RWPE2 (cell line): ENCODE results near the gene CCDC184.

Experiments used
- ATAC-seq: fragments of 200-7000 bp; cut with Tn5 transposase; 3 replicates; pipeline ENCODE4 v1.9.1; 2021; ENCODE audit warnings: low read depth
- DNase-seq: peaks from one replicate; pipeline ENCODE4 v3.0.0-alpha.2; 2020; ENCODE audit warnings: low spot score
- H3K27ac ChIP-seq: fragments of 450-650 bp; 2 replicates; pipeline ENCODE4 v1.5.1; 2017; ENCODE audit warnings: mild to moderate bottlenecking; ENCODE audit not compliant: poor library complexity, severe bottlenecking
- H3K27me3 ChIP-seq: fragments of 250-450 bp; sonication (Bioruptor Pico); 2 replicates; pipeline ENCODE4 v1.5.1; 2021; ENCODE audit warnings: mild to moderate bottlenecking, moderate library complexity; ENCODE audit not compliant: insufficient read depth, poor library complexity, severe bottlenecking
- H3K36me3 ChIP-seq: fragments of 250-450 bp; sonication (Bioruptor Pico); 2 replicates; pipeline ENCODE4 v1.5.1; 2020; ENCODE audit warnings: low read depth, mild to moderate bottlenecking, moderate library complexity
- H3K4me1 ChIP-seq: fragments of 250-450 bp; sonication (Bioruptor Pico); 2 replicates; pipeline ENCODE4 v1.5.1; 2021; ENCODE audit warnings: mild to moderate bottlenecking, moderate library complexity; ENCODE audit not compliant: insufficient read depth, poor library complexity, severe bottlenecking
- H3K4me3 ChIP-seq: fragments of 250-450 bp; sonication (Bioruptor Pico); 2 replicates; pipeline ENCODE4 v1.5.1; 2021; ENCODE audit warnings: mild to moderate bottlenecking, moderate library complexity; ENCODE audit not compliant: severe bottlenecking
- H3K9me3 ChIP-seq: fragments of 250-450 bp; sonication (Bioruptor Pico); 2 replicates; pipeline ENCODE4 v1.5.1; 2021; ENCODE audit warnings: mild to moderate bottlenecking, moderate library complexity; ENCODE audit not compliant: severe bottlenecking
- TF ChIP-seq, protein P1 (sequence below): fragments of 450-650 bp; IDR thresholded peaks from one replicate; pipeline ENCODE4 v1.5.1; 2017; ENCODE audit warnings: mild to moderate bottlenecking, moderate library complexity; ENCODE audit not compliant: poor library complexity, severe bottlenecking

Gene CCDC184

GRCh38 chr12:48169011-48169410 lies 14.4 kb upstream of the CCDC184 start:
- ATAC-seq = no peak
- TF ChIP-seq, protein P1, sequence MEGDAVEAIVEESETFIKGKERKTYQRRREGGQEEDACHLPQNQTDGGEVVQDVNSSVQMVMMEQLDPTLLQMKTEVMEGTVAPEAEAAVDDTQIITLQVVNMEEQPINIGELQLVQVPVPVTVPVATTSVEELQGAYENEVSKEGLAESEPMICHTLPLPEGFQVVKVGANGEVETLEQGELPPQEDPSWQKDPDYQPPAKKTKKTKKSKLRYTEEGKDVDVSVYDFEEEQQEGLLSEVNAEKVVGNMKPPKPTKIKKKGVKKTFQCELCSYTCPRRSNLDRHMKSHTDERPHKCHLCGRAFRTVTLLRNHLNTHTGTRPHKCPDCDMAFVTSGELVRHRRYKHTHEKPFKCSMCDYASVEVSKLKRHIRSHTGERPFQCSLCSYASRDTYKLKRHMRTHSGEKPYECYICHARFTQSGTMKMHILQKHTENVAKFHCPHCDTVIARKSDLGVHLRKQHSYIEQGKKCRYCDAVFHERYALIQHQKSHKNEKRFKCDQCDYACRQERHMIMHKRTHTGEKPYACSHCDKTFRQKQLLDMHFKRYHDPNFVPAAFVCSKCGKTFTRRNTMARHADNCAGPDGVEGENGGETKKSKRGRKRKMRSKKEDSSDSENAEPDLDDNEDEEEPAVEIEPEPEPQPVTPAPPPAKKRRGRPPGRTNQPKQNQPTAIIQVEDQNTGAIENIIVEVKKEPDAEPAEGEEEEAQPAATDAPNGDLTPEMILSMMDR = no peak
- Histone ChIP-seq H3K27ac (no peak overlapping the region), H3K36me3 (no peaks in the 10 kb centered on the region), H3K9me3 (no peaks in the 10 kb centered on the region), H3K4me3 (no peak overlapping the region), H3K4me1 (no peaks in the 10 kb centered on the region), H3K27me3 (no peaks in the 10 kb centered on the region)
- DNase-seq = no peak

DNA sequence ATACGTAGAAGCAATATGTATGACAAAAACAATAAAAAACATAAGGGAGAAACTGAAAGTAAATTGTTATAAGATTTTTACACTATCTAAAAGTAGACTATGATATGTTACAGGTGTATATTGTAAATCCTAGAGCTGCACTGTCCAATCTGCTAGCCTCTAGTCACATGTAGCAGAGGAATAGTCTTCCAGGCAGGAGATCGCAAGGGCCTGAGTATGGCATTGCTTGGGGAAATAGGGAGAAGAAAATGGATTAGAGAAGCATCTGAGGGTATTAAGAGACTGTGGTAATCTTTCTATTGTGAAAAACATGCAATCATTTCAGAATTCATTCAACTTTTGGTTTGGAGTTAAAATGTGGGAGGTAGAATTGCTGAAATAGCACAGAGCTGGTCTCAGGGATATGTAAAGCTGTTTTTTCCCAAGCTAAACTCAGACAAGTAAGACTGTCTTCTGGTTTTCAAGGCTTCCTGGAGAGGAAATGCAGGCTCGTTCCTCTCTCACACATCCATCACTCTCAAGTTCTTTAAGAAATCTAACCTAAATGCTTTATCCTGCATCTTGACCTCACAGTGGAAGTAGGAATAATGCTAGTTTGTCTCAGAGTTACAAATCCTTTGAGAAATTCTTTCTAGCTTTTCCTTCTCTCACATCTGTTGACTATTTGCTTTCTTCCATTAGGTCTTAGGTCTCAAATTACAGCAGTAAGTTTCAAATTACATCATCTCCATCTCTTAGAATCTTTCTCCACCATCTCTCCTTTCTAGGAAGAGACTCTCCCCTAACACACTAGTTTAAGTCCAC lies 7.6 kb upstream of the CCDC184 start:
- TF ChIP-seq, protein P1 = no peak
- Histone ChIP-seq H3K36me3 (no peaks in the 10 kb centered on the region), H3K4me1 (no peaks in the 10 kb centered on the region), H3K27ac (no peak overlapping the region), H3K4me3 (no peak overlapping the region), H3K9me3 (no peaks in the 10 kb centered on the region), H3K27me3 (peaks cover 17% of the 10 kb centered on the region)
- ATAC-seq (no peak), DNase-seq (no peak)

GRCh38 chr12:48176417-48176751 lies 7.1 kb upstream of the CCDC184 start:
- TF ChIP-seq, protein P1 = no peak
- Histone ChIP-seq H3K27me3 (peaks cover 22% of the 10 kb centered on the region), H3K4me3 (no peak overlapping the region), H3K27ac (no peak overlapping the region), H3K4me1 (no peaks in the 10 kb centered on the region), H3K36me3 (no peaks in the 10 kb centered on the region), H3K9me3 (no peaks in the 10 kb centered on the region)
- DNase-seq (no peak), ATAC-seq (no peak)

GRCh38 chr12:48177982-48178381 lies 5.5 kb upstream of the CCDC184 start:
- Histone ChIP-seq H3K4me3 (no peak overlapping the region), H3K27ac (no peak overlapping the region), H3K36me3 (no peaks in the 10 kb centered on the region), H3K4me1 (no peaks in the 10 kb centered on the region), H3K9me3 (no peaks in the 10 kb centered on the region), H3K27me3 (peaks cover 31% of the 10 kb centered on the region)
- ATAC-seq (no peak), DNase-seq (no peak)
- TF ChIP-seq, protein P1 = no peak

DNA sequence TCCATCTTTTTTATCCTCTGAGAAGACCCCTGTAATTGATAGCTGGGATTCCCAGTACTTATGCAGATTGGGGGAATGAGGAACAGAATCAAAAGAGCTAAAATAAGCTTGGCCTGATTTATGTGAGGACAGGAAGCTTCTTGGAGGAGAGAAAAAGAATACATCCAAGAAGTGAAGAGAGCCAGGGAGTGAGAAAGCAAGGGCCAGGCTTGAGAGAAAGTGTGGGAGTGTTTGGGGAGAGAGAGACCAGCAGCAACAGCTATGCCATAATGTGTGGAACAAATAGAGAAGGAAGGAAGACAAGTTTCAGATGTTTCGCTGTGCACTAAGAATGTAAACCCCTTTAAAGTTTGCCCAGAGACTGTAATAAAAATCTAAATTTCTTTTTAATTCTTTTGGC lies 4.0 kb upstream of the CCDC184 start:
- H3K4me1 ChIP-seq = no peaks in the 10 kb centered on the region
- TF ChIP-seq, protein P1 = no peak
- no peak for ATAC-seq
- no peak for DNase-seq
- H3K4me3 ChIP-seq = no peak overlapping the region
- no peaks in the 10 kb centered on the region for H3K9me3 ChIP-seq
- peaks cover 44% of the 10 kb centered on the region for H3K27me3 ChIP-seq
- H3K27ac ChIP-seq = no peak overlapping the region
- no peaks in the 10 kb centered on the region for H3K36me3 ChIP-seq
